ENCODE data around the gene LRIT2. TPM values are rescaled to one million over a fixed set of nuclear protein-coding genes. Genes with fewer than 3 reads are reported as not detected.
"Not testable (repeated sequence)": the region's sequence is repeated elsewhere in the genome, so short reads cannot be mapped to it uniquely, and the experiment has no call there.

LRIT2 gene
- total RNA-seq, 1 donor: not detected

GRCh38 chr10:84185526-84186175, 39.7 kb downstream of the LRIT2 start:
- TF ChIP-seq CTCF (IDR thresholded peaks at IDR 0.05; ENCODE audit: extremely low read depth, low read depth, low read length): no peak
- no peaks in the 10 kb centered on the region for H4K20me1 ChIP-seq (ENCODE audit: insufficient read depth, low read length)
- H3K9me3 ChIP-seq (ENCODE audit: low read depth, low read length): no peaks in the 10 kb centered on the region
- H3K36me3 ChIP-seq (ENCODE audit: insufficient read depth, low read length): no peaks in the 10 kb centered on the region
- no peak overlapping the region for H2AFZ ChIP-seq (ENCODE audit: low read length)
- DNase-seq (ENCODE audit: insufficient read length, low spot score, missing footprints): no peak
- peaks cover 2% of the 10 kb centered on the region for H3K27me3 ChIP-seq (ENCODE audit: insufficient read depth, low read length)
- H3K4me3 ChIP-seq (ENCODE audit: insufficient read depth, low read length): no peak overlapping the region
- no peak overlapping the region for H3K4me2 ChIP-seq (ENCODE audit: insufficient read depth, low read length)
- no peaks in the 10 kb centered on the region for H3K4me1 ChIP-seq (ENCODE audit: insufficient read depth, low read length)
- no peaks in the 10 kb centered on the region for H3K79me2 ChIP-seq (ENCODE audit: insufficient read depth, low read length)
- no peak overlapping the region for H3K27ac ChIP-seq (ENCODE audit: low read depth, low read length)

- Histone ChIP-seq H4K20me1 (ENCODE audit: insufficient read depth, low read length) (no peaks in the 10 kb centered on the region), H3K79me2 (ENCODE audit: insufficient read depth, low read length) (no peaks in the 10 kb centered on the region), H3K4me1 (ENCODE audit: insufficient read depth, low read length) (no peaks in the 10 kb centered on the region), H2AFZ (ENCODE audit: low read length) (no peak overlapping the region), H3K27me3 (ENCODE audit: insufficient read depth, low read length) (peaks cover 2% of the 10 kb centered on the region), H3K9me3 (ENCODE audit: low read depth, low read length) (no peaks in the 10 kb centered on the region), H3K4me3 (ENCODE audit: insufficient read depth, low read length) (no peak overlapping the region), H3K36me3 (ENCODE audit: insufficient read depth, low read length) (no peaks in the 10 kb centered on the region), H3K27ac (ENCODE audit: low read depth, low read length) (no peak overlapping the region), H3K4me2 (ENCODE audit: insufficient read depth, low read length) (no peak overlapping the region)
- no peak for DNase-seq (ENCODE audit: insufficient read length, low spot score, missing footprints)
- TF ChIP-seq CTCF (IDR thresholded peaks at IDR 0.05; ENCODE audit: extremely low read depth, low read depth, low read length): no peak
Measured at GRCh38 chr10:84184517-84184916, 40.8 kb downstream of the LRIT2 start.

GRCh38 chr10:84181631-84182030, 43.7 kb downstream of the LRIT2 start:
- no peaks in the 10 kb centered on the region for H3K27me3 ChIP-seq (ENCODE audit: insufficient read depth, low read length)
- H4K20me1 ChIP-seq (ENCODE audit: insufficient read depth, low read length): no peaks in the 10 kb centered on the region
- no peak overlapping the region for H3K27ac ChIP-seq (ENCODE audit: low read depth, low read length)
- no peak for DNase-seq (ENCODE audit: insufficient read length, low spot score, missing footprints)
- no peaks in the 10 kb centered on the region for H3K4me1 ChIP-seq (ENCODE audit: insufficient read depth, low read length)
- no peak for TF ChIP-seq CTCF (IDR thresholded peaks at IDR 0.05; ENCODE audit: extremely low read depth, low read depth, low read length)
- no peak overlapping the region for H2AFZ ChIP-seq (ENCODE audit: low read length)
- H3K4me2 ChIP-seq (ENCODE audit: insufficient read depth, low read length): no peak overlapping the region
- H3K36me3 ChIP-seq (ENCODE audit: insufficient read depth, low read length): no peaks in the 10 kb centered on the region
- no peak overlapping the region for H3K4me3 ChIP-seq (ENCODE audit: insufficient read depth, low read length)
- no peaks in the 10 kb centered on the region for H3K9me3 ChIP-seq (ENCODE audit: low read depth, low read length)
- no peaks in the 10 kb centered on the region for H3K79me2 ChIP-seq (ENCODE audit: insufficient read depth, low read length)

- not testable (repeated sequence) for H3K27ac ChIP-seq (ENCODE audit: low read depth, low read length); DNase-seq (ENCODE audit: insufficient read length, low spot score, missing footprints); H3K36me3 ChIP-seq (ENCODE audit: insufficient read depth, low read length); H4K20me1 ChIP-seq (ENCODE audit: insufficient read depth, low read length); H3K4me1 ChIP-seq (ENCODE audit: insufficient read depth, low read length); H3K4me3 ChIP-seq (ENCODE audit: insufficient read depth, low read length); H3K9me3 ChIP-seq (ENCODE audit: low read depth, low read length); H2AFZ ChIP-seq (ENCODE audit: low read length); H3K4me2 ChIP-seq (ENCODE audit: insufficient read depth, low read length); H3K79me2 ChIP-seq (ENCODE audit: insufficient read depth, low read length); H3K27me3 ChIP-seq (ENCODE audit: insufficient read depth, low read length)
Measured at GRCh38 chr10:84180386-84180785, 45.0 kb downstream of the LRIT2 start.

All from osteoblast (primary cell).